ENCODE results near the gene RUNX2. TPM values are rescaled to one million over a fixed set of nuclear protein-coding genes. Genes with fewer than 3 reads are reported as not detected.

The RUNX2 gene
- total and polyA plus RNA-seq, 4 donors = 0.09 to 1.5 (median 0.75) TPM

GRCh38 chr6:45375449-45375848 is 47.3 kb downstream of the RUNX2 start:
- H3K4me3 ChIP-seq (ENCODE audit: low read depth in 1 of 3, low read length in 3 of 3) = no peak overlapping the region
- DNase-seq (ENCODE audit: low spot score) = no peak
- peaks cover 0 to 8% (median 4%) of the 10 kb centered on the region in 4 donors for H3K4me1 ChIP-seq (ENCODE audit: control insufficient read depth in 4 of 4, insufficient read depth in 4 of 4, low read length in 3 of 4)
- H3K9ac ChIP-seq (ENCODE audit: low read depth in 1 of 2, low read length in 2 of 2) = no peak overlapping the region
- no peaks in the 10 kb centered on the region for H3K27me3 ChIP-seq (ENCODE audit: control insufficient read depth in 4 of 4, insufficient read depth in 4 of 4, low read length in 3 of 4)
- no peaks in the 10 kb centered on the region for H3K36me3 ChIP-seq (ENCODE audit: control insufficient read depth in 4 of 4, insufficient read depth in 3 of 4, low read depth in 1 of 4, low read length in 3 of 4)
- TF ChIP-seq EGR1 (IDR thresholded peaks at IDR 0.05; ENCODE audit: low read depth in 2 of 2) = no peak
- H3K27ac ChIP-seq (ENCODE audit: low read depth in 1 of 2, low read length in 2 of 2) = no peak overlapping the region
- no peaks in the 10 kb centered on the region for H3K9me3 ChIP-seq (ENCODE audit: control insufficient read depth in 4 of 4, low read length in 3 of 4)
- 91% methylated on average over 3 of the region's 3 CpGs for WGBS

- TF ChIP-seq NR2F2 (IDR thresholded peaks at IDR 0.05) (no peak), MAX (IDR thresholded peaks at IDR 0.05) (no peak), FOXA1 (IDR thresholded peaks at IDR 0.05) (no peak), ATF3 (IDR thresholded peaks at IDR 0.05) (no peak), RAD21 (IDR thresholded peaks at IDR 0.05) (no peak), RXRA (IDR thresholded peaks at IDR 0.05) (no peak)
- Histone ChIP-seq H3K4me3 (ENCODE audit: low read depth in 1 of 3, low read length in 3 of 3) (peak overlapping the region; percentile 83 to 98 (median 95)), H3K9ac (ENCODE audit: low read depth in 1 of 2, low read length in 2 of 2) (peak overlapping the region; percentile 50 to 98), H3K4me1 (ENCODE audit: control insufficient read depth in 4 of 4, insufficient read depth in 4 of 4, low read length in 3 of 4) (peaks cover 0 to 8% (median 4%) of the 10 kb centered on the region in 4 donors), H3K27me3 (ENCODE audit: control insufficient read depth in 4 of 4, insufficient read depth in 4 of 4, low read length in 3 of 4) (no peaks in the 10 kb centered on the region), H3K9me3 (ENCODE audit: control insufficient read depth in 4 of 4, low read length in 3 of 4) (no peaks in the 10 kb centered on the region), H3K27ac (ENCODE audit: low read depth in 1 of 2, low read length in 2 of 2) (peak overlapping the region; percentile 98 to 99), H3K36me3 (ENCODE audit: control insufficient read depth in 4 of 4, insufficient read depth in 3 of 4, low read depth in 1 of 4, low read length in 3 of 4) (no peaks in the 10 kb centered on the region)
- WGBS = 43% methylated on average over 11 of the region's 11 CpGs
- no peak for DNase-seq (ENCODE audit: low spot score)
Observed at GRCh38 chr6:45376310-45377042, 48.3 kb downstream of the RUNX2 start.

GRCh38 chr6:45377043-45377553 is 49.0 kb downstream of the RUNX2 start:
- Histone ChIP-seq H3K4me3 (ENCODE audit: low read depth in 1 of 3, low read length in 3 of 3) (peak overlapping the region; percentile 83 to 98 (median 95)), H3K4me1 (ENCODE audit: control insufficient read depth in 4 of 4, insufficient read depth in 4 of 4, low read length in 3 of 4) (peaks cover 0 to 8% (median 4%) of the 10 kb centered on the region in 4 donors), H3K9me3 (ENCODE audit: control insufficient read depth in 4 of 4, low read length in 3 of 4) (no peaks in the 10 kb centered on the region), H3K9ac (ENCODE audit: low read depth in 1 of 2, low read length in 2 of 2) (peak overlapping the region; percentile 50 to 98), H3K27ac (ENCODE audit: low read depth in 1 of 2, low read length in 2 of 2) (peak overlapping the region; percentile 98 to 99), H3K27me3 (ENCODE audit: control insufficient read depth in 4 of 4, insufficient read depth in 4 of 4, low read length in 3 of 4) (no peaks in the 10 kb centered on the region), H3K36me3 (ENCODE audit: control insufficient read depth in 4 of 4, insufficient read depth in 3 of 4, low read depth in 1 of 4, low read length in 3 of 4) (no peaks in the 10 kb centered on the region)
- TF ChIP-seq TAF1 (conservative IDR thresholded peaks at IDR 0.05) (peak; percentile 15), HNF4A (conservative IDR thresholded peaks at IDR 0.05) (no peak)
- WGBS = under 1% methylated on average over 21 of the region's 21 CpGs
- DNase-seq (ENCODE audit: low spot score) = peak; percentile 75

GRCh38 chr6:45377554-45378333 is 49.6 kb downstream of the RUNX2 start, which contains the start of gene SUPT3H:
SUPT3H (minus strand) TSS chr6:45377934.
- H3K27me3 ChIP-seq (ENCODE audit: control insufficient read depth in 4 of 4, insufficient read depth in 4 of 4, low read length in 3 of 4) = no peaks in the 10 kb centered on the region
- H3K27ac ChIP-seq (ENCODE audit: low read depth in 1 of 2, low read length in 2 of 2) = peak within 1 kb of the TSS; percentile 98 to 99
- H3K9ac ChIP-seq (ENCODE audit: low read depth in 1 of 2, low read length in 2 of 2) = peak within 1 kb of the TSS; percentile 92 to 99
- no peaks in the 10 kb centered on the region for H3K9me3 ChIP-seq (ENCODE audit: control insufficient read depth in 4 of 4, low read length in 3 of 4)
- WGBS = under 1% methylated on average over 75 of the region's 75 CpGs
- H3K36me3 ChIP-seq (ENCODE audit: control insufficient read depth in 4 of 4, insufficient read depth in 3 of 4, low read depth in 1 of 4, low read length in 3 of 4) = no peaks in the 10 kb centered on the region
- peaks cover 0 to 8% (median 4%) of the 10 kb centered on the region in 4 donors for H3K4me1 ChIP-seq (ENCODE audit: control insufficient read depth in 4 of 4, insufficient read depth in 4 of 4, low read length in 3 of 4)
- H3K4me3 ChIP-seq (ENCODE audit: low read depth in 1 of 3, low read length in 3 of 3) = peak within 1 kb of the TSS; percentile 83 to 98 (median 95)
- DNase-seq (ENCODE audit: low spot score) = peak; percentile 87
- TF ChIP-seq FOXA1 (IDR thresholded peaks at IDR 0.05) = no peak
- peak; percentile 78 for TF ChIP-seq REST (IDR thresholded peaks at IDR 0.05)
- peak; percentile 20 for TF ChIP-seq SP1 (IDR thresholded peaks at IDR 0.05)
- TF ChIP-seq JUND (IDR thresholded peaks at IDR 0.05) = no peak
- no peak for TF ChIP-seq RXRA (IDR thresholded peaks at IDR 0.05)
- no peak for TF ChIP-seq HNF4G (IDR thresholded peaks at IDR 0.05)
- TF ChIP-seq GABPA (IDR thresholded peaks at IDR 0.05 in 1 of 2, conservative IDR thresholded peaks at IDR 0.05 in 1 of 2) = peak in 1 of 2 donors; percentile 68
- no peak for TF ChIP-seq NR2F2 (IDR thresholded peaks at IDR 0.05)
- TF ChIP-seq ATF3 (IDR thresholded peaks at IDR 0.05) = no peak

All from liver (tissue), 9 donors.